GM12865 (cell line): ENCODE data around the gene UTRN.

Experiments
- DNase-seq: peaks from one replicate; pipeline ENCODE4 v3.0.0; 2010; ENCODE audit warnings: low read depth
- H3K4me3 ChIP-seq: 2 replicates; pipeline ENCODE4 v1.5.1; 2011; ENCODE audit warnings: mild to moderate bottlenecking, low read depth, low read length, control low read depth
- TF ChIP-seq, protein P1 (sequence below): IDR thresholded peaks from 2 replicates; pipeline ENCODE4 v1.5.1; 2011; ENCODE audit warnings: low read length, control low read depth, low read depth, inconsistent platforms; ENCODE audit not compliant: insufficient read depth; ENCODE audit errors: missing control alignments

Gene UTRN

DNA sequence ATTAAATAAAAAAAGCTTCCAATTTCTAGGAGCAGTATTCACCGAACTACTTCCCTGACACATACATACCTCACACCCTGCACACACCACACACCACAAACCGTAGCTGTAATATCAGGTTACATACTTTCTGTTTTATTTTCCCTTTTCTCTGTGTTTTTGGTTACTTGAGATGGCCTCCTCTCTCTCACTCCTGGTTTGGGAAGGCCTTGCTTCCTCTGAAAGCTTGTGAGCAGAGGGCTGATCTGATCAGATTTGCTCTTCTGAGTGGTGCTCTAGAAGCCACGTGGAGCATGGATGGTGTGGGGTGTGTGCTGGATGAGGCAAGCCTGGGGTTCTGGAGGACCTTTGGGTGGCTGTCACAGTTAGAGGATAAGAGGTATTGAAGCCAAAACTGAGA is 20.9 kb downstream of the UTRN start:
- DNase-seq = peak; percentile 71
- peak overlapping the region; percentile 42 for H3K4me3 ChIP-seq
- TF ChIP-seq, protein P1, sequence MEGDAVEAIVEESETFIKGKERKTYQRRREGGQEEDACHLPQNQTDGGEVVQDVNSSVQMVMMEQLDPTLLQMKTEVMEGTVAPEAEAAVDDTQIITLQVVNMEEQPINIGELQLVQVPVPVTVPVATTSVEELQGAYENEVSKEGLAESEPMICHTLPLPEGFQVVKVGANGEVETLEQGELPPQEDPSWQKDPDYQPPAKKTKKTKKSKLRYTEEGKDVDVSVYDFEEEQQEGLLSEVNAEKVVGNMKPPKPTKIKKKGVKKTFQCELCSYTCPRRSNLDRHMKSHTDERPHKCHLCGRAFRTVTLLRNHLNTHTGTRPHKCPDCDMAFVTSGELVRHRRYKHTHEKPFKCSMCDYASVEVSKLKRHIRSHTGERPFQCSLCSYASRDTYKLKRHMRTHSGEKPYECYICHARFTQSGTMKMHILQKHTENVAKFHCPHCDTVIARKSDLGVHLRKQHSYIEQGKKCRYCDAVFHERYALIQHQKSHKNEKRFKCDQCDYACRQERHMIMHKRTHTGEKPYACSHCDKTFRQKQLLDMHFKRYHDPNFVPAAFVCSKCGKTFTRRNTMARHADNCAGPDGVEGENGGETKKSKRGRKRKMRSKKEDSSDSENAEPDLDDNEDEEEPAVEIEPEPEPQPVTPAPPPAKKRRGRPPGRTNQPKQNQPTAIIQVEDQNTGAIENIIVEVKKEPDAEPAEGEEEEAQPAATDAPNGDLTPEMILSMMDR = no peak

DNA sequence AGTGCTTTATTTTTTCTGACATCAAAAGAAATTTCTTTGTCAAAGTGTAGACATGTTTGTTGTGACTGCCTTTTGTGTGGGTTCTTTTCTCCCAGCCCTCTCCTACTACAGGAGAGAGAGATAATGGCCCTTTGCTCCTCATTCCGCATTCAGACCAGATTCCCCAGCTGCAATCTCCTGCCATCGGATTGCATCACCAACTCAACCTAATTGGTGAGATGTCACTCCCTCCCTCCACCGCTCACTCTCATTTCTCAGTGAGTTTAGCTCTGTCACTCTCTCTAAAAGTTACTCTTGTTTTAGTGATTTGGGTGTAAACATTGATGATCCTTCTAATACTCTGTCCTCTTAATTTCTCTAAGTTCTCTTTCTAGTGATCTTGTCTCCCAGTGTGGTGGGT is 22.7 kb downstream of the UTRN start:
- no peak overlapping the region for H3K4me3 ChIP-seq
- TF ChIP-seq, protein P1 = no peak
- DNase-seq = no peak

DNA sequence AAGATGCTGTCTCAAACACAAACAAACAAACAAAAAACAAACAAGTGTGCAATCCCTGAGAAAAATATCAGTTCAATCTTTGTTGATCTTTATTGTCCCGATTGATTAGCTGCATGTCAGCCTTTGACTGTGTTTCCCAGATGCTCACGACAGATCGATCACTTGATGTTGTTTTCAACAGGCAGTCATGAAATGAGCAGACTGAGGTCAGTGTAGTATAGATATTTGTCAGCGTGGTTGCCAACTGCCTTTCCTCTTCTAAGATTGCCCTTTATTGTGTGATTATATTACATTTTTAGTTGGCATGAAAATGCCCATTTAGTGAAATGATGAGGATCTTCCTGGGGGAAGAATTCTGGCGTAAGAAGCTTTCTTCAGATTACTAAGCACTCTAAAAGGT is 25.6 kb downstream of the UTRN start:
- H3K4me3 ChIP-seq = no peak overlapping the region
- TF ChIP-seq, protein P1 = no peak
- DNase-seq = peak; percentile 34

DNA sequence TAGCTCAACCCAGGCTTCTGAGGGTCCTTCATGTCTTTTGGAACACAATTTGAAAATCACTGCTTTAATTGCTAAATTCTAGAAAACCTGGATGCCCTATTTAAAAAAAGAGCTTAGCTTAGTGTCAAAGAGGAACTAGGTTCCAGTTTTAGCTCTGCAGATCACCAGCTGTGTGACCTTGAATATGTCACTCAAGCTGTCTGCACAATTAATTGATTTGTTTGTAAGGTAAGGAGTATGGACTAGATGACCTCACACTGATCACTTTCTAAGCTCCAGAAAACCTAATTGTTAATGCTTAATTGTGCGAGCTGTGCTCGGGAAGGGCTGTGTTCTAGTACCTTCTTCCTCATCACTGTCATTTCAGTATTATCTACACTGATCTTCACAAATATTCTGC is 26.2 kb downstream of the UTRN start:
- TF ChIP-seq, protein P1 = no peak
- no peak for DNase-seq
- H3K4me3 ChIP-seq = no peak overlapping the region

DNA sequence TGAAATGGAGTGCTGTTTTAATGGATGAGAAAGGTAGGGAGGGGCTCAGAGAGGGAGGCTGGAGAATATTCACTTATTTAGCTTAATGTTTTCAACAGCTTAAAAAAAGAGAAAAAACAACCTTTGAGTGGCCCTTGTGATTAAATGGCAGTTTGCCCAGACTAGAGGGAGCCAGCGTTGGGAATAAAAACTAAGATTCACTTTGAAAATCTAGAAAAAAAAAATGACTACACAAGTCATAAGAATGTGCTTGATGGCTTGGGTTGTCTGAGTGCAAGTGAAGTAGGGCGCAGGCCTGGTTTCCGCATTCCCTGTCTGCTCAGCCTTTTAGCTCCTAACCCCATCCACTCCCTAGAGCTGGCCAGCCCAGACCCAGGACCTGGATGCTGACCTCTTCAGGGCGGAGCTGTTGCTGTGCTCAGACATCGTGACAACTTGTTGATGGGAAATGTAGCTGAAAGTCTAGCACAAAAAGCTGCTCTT is 28.9 kb downstream of the UTRN start:
- DNase-seq = no peak
- no peak overlapping the region for H3K4me3 ChIP-seq
- TF ChIP-seq, protein P1 = no peak

DNA sequence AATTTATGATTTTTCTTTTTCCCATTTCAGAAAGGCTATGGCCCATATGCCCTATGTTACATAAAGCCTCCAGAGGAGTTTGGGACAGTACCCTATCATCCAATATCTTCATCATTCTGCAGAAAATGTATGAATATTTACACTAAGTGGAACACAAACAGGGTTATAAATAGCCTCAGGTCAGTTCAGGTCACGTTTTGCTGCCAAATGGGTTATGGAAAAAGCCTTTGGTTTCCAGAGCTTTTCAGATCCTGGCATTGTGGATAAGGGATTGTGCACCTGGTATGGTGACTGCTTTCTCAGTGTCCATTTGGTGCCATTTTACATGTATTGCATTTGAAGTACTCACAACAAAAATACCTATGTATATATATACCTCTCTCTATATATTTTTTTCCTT is 29.4 kb downstream of the UTRN start:
- TF ChIP-seq, protein P1 = no peak
- H3K4me3 ChIP-seq = no peak overlapping the region
- DNase-seq = no peak

DNA sequence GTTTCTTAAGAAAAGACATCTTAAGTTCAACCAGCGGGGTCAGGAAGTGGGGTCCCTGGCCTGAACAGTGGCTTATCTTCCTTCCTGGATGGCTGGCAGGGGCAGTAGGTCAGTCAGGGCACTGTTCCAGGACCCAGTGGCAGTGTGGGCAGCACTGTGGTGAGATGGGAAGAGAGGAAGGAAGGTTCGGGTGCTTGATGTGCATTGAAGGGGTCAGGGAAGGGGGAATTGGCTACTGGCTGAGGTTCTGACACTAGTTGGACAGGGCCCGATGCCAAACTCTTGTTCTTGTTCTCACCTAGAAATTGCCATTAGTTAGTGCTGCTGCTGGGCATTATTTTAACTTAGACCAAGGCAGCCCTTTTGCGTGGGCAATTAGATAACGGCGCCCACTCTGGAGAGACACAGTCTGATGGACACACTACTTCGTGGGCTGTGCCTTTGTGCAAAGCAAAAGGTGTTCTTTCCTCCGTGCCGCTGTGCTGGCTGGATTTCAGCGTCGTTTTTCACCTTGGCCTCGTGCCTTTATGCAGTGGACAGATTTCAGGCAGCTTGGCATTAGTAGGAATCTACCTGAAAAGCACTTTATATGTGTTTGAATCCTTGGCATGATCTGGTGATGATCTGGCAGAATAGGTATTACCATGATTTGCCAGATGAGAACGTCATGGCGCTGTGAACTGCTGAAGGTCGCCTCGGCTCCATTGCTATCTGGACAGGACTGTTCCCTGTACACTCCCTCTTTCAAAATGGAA is 30.3 kb downstream of the UTRN start:
- DNase-seq = no peak
- TF ChIP-seq, protein P1 = no peak

More for the DNA sequence above, 30.3 kb downstream of the UTRN start:
- no peak overlapping the region for H3K4me3 ChIP-seq
